ENCODE data around the gene P3H3.

- no peak for TF ChIP-seq CTCF (IDR thresholded peaks at IDR 0.05; ENCODE audit: low read depth, low read length)
- no peak for TF ChIP-seq EZH2phosphoT487 (IDR thresholded peaks at IDR 0.05; ENCODE audit: low read depth)
Measured at GRCh38 chr12:6860942-6861341, 32.7 kb downstream of the P3H3 start.

Measured in OCI-LY3 (cell line).